NCI-H187 (cell line): ENCODE results near the gene COL9A3.
A peak's percentile ranks its signal among the peaks of the same experiment; 100 is the strongest.

ENCODE experiments used
- DNase-seq, 2 experiments: peaks; one replicate each; lab custom pipeline; 2025; lab: John Stamatoyannopoulos, UW

COL9A3 gene

GRCh38 chr20:62796699-62797491, 20.0 kb upstream of the COL9A3 start:
- DNase-seq = no peak

- no peak for DNase-seq
Observed at GRCh38 chr20:62797671-62798532, 18.9 kb upstream of the COL9A3 start.

GRCh38 chr20:62799036-62799435, 17.8 kb upstream of the COL9A3 start:
- no peak for DNase-seq

GRCh38 chr20:62799459-62799858, 17.4 kb upstream of the COL9A3 start:
- no peak for DNase-seq

GRCh38 chr20:62799873-62800272, 17.0 kb upstream of the COL9A3 start:
- no peak for DNase-seq

- no peak for DNase-seq
Observed at GRCh38 chr20:62800314-62801259, 16.3 kb upstream of the COL9A3 start.

GRCh38 chr20:62801284-62802010, 15.4 kb upstream of the COL9A3 start:
- no peak for DNase-seq

GRCh38 chr20:62802026-62802712, 14.7 kb upstream of the COL9A3 start:
- no peak for DNase-seq

- no peak for DNase-seq
Observed at GRCh38 chr20:62804021-62804626, 12.7 kb upstream of the COL9A3 start.

- no peak for DNase-seq
Observed at GRCh38 chr20:62804627-62805154, 12.2 kb upstream of the COL9A3 start, which contains the start of gene OGFR. OGFR (plus strand) TSS chr20:62804835; CDS start chr20:62804860, 25 bp downstream.

- no peak for DNase-seq
Observed at GRCh38 chr20:62805155-62805710, 11.6 kb upstream of the COL9A3 start.

GRCh38 chr20:62805711-62806382, 11.0 kb upstream of the COL9A3 start:
- no peak for DNase-seq

GRCh38 chr20:62806383-62807050, 10.3 kb upstream of the COL9A3 start:
- DNase-seq = no peak

- no peak for DNase-seq
Observed at GRCh38 chr20:62807444-62808210, 9.2 kb upstream of the COL9A3 start.

- DNase-seq = peak in 1 of 2 experiments; percentile 16
Observed at GRCh38 chr20:62808211-62808865, 8.5 kb upstream of the COL9A3 start.

GRCh38 chr20:62809530-62810428, 7.1 kb upstream of the COL9A3 start:
- no peak for DNase-seq
